Left ventricle myocardium inferior (tissue), 1 donor: ENCODE results near the gene RDH13. TPM values are rescaled to one million over a fixed set of nuclear protein-coding genes. Genes with fewer than 3 reads are reported as not detected.

Experiments
- DNase-seq: peaks from one replicate; pipeline ENCODE4 v3.0.0-alpha.2; 2020
- H3K27ac ChIP-seq: fragments of 200-600 bp; replicated peaks from 2 replicates; pipeline ENCODE4 v1.8.0; 2021
- H3K27me3 ChIP-seq: fragments of 200-600 bp; 2 replicates; pipeline ENCODE4 v1.8.0; 2021; ENCODE audit warnings: low read depth
- H3K36me3 ChIP-seq: fragments of 200-600 bp; 2 replicates; pipeline ENCODE4 v1.8.0; 2021
- H3K4me1 ChIP-seq: fragments of 200-600 bp; 2 replicates; pipeline ENCODE4 v1.8.0; 2021
- H3K4me3 ChIP-seq: fragments of 200-600 bp; 2 replicates; pipeline ENCODE4 v1.8.0; 2021; ENCODE audit warnings: mild to moderate bottlenecking, moderate library complexity
- H3K9me3 ChIP-seq: fragments of 200-600 bp; replicated peaks from 2 replicates; pipeline ENCODE4 v1.8.0; 2021
- intact Hi-C: fragments of 100-400 bp; cut with micrococcal nuclease; formaldehyde crosslinking; loops from one replicate; pipeline ENCODE4 v1.11.0; 2022
- total RNA-seq: library from RNA; stranded (reverse); fragmentation: NEBNext Ultra II Directional; extraction: Animal tissue kit (Norgen Biotek cat#: 25700); gene quantifications from one replicate; pipeline ENCODE4 v1.2.1, GENCODE V29; 2021
- TF ChIP-seq, protein P1 (sequence below): fragments of 200-600 bp; IDR thresholded peaks from 2 replicates; pipeline ENCODE4 v1.8.0; 2021; ENCODE audit warnings: antibody characterized with exemption, mild to moderate bottlenecking, borderline replicate concordance
- donor health status: DM: no; HTN: yes; CAD: no; lungs with severe emphysema.

Gene RDH13
- total RNA-seq, 1 donor from 2014 or later, result 53.8 TPM

DNA sequence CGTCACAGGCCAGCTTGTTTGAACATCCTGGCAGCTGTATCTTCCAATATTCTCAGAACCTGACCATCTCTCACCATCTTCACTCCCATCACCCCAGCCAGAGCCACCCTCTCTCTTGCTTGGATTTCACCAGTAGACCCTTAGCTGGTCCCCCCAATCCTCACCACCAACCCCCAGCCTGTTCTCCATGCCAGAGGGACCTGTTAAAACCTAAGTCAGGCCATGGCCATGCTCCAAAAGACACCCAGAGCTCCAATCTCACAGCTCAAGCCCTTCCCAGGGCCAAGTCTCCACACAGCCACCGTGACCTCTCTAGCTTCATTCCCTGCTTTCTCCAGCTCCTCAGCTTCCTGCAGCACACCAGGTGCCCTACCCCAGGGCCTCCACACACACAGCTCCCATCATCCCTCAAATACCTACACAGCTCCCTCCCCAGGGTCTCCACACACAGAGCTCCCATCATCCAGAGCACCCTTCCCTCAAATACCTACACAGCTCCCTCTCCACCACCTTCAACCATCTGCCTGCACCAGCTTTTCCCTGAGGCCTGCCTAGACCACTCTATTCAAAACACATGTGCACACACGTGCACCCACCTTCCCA lies 26.5 kb upstream of the RDH13 start:
- Histone ChIP-seq H3K36me3 (peaks cover 32% of the 10 kb centered on the region), H3K9me3 (no peaks in the 10 kb centered on the region), H3K4me1 (peaks cover 42% of the 10 kb centered on the region), H3K27ac (no peak overlapping the region), H3K27me3 (peaks cover 23% of the 10 kb centered on the region), H3K4me3 (no peak overlapping the region)
- no peak for DNase-seq
- TF ChIP-seq, protein P1, sequence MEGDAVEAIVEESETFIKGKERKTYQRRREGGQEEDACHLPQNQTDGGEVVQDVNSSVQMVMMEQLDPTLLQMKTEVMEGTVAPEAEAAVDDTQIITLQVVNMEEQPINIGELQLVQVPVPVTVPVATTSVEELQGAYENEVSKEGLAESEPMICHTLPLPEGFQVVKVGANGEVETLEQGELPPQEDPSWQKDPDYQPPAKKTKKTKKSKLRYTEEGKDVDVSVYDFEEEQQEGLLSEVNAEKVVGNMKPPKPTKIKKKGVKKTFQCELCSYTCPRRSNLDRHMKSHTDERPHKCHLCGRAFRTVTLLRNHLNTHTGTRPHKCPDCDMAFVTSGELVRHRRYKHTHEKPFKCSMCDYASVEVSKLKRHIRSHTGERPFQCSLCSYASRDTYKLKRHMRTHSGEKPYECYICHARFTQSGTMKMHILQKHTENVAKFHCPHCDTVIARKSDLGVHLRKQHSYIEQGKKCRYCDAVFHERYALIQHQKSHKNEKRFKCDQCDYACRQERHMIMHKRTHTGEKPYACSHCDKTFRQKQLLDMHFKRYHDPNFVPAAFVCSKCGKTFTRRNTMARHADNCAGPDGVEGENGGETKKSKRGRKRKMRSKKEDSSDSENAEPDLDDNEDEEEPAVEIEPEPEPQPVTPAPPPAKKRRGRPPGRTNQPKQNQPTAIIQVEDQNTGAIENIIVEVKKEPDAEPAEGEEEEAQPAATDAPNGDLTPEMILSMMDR, result no peak
- intact Hi-C loops, result no loop called here

DNA sequence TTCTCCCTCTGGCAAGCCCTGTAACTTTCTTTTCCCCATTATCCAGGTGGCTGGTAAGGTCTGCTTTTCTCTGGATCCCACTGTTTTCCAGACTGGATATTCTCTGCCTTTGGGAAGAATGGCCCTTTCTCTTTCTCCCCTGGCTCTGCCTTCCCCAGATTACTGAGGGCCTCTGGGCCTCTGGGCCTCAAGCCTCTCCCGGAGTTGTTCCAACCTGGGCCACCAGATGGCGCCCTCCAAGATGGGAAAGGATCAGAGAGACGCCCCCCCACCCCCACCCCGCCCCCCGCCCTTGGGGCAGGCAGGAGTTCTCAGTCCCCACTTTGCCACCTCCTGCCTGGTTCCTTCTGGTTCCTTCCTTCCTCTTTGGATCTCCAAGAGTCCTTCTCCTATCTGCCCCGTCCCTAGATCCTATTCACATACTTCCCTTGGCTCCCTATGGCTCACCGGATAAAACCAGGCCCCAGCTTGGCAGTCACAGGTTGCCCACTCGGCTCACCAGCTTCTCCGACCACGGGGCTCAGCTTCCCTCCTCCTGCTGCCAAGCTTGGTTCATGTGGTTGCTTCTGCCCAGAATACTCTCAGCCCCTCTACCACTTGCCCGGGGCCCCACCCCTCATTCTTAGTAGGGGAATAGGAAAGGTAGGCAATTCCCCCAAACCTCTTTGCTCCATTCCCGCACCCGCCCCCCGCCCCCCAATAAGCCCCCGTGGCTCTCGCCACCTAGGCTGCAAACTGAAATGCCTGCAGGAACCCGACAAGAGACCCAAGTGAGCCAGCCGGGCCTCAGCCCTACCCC lies 25.8 kb upstream of the RDH13 start:
- peak; percentile 76 for DNase-seq
- Histone ChIP-seq H3K36me3 (peaks cover 28% of the 10 kb centered on the region), H3K4me3 (peak overlapping the region; percentile 70), H3K27me3 (peaks cover 30% of the 10 kb centered on the region), H3K9me3 (no peaks in the 10 kb centered on the region), H3K4me1 (peaks cover 42% of the 10 kb centered on the region), H3K27ac (peak overlapping the region; percentile 64)
- TF ChIP-seq, protein P1, result peak; percentile 90
- intact Hi-C loops, result no loop called here

DNA sequence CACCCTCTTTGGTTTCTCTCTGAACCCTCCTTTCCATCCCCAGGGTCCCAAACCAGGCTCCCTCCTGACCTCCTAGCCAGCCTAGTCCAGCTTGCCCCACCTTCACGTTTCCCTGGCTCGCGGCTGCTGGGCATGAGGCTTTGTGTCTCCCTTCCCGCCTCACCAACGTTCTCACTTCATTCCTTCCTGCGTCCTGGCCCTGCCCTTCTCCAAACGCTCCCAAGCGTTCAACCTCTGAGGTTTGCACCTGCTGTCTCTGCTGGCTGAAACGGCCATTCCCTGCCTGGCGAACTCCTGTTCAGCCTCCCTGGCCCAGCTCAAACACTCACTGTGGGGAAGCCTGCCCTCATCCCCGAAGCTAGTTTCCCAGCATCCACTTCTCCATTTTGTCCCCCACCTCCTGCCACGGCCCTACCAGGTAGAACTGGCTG lies 25.1 kb upstream of the RDH13 start:
- Histone ChIP-seq H3K4me3 (peak overlapping the region; percentile 70), H3K36me3 (peaks cover 28% of the 10 kb centered on the region), H3K27me3 (peaks cover 37% of the 10 kb centered on the region), H3K27ac (peak overlapping the region; percentile 64), H3K9me3 (no peaks in the 10 kb centered on the region), H3K4me1 (peaks cover 42% of the 10 kb centered on the region)
- TF ChIP-seq, protein P1, result no peak
- intact Hi-C loops, result no loop called here
- DNase-seq, result no peak

DNA sequence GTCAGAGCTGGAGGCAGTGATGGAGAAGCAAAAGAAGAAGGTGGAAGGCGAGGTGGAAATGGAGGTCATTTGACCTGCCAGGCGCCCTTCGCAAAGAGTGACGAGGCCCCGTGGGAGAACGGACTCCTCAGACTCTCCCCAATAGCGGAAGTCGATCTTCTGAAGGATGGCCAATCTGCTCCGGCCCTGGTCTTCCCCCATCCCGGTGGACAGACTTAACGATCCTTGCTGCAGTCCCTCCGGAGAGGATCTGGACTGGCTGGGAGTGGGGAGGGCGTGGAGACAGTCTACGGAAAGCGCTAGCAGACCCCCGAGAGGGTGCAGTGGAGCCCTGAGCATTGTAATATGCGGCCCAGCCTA lies 24.6 kb upstream of the RDH13 start:
- Histone ChIP-seq H3K27ac (peak overlapping the region; percentile 64), H3K4me1 (peaks cover 42% of the 10 kb centered on the region), H3K9me3 (no peaks in the 10 kb centered on the region), H3K4me3 (peak overlapping the region; percentile 70), H3K27me3 (peaks cover 42% of the 10 kb centered on the region), H3K36me3 (peaks cover 22% of the 10 kb centered on the region)
- intact Hi-C loops, result no loop called here
- no peak for DNase-seq
- TF ChIP-seq, protein P1, result no peak

DNA sequence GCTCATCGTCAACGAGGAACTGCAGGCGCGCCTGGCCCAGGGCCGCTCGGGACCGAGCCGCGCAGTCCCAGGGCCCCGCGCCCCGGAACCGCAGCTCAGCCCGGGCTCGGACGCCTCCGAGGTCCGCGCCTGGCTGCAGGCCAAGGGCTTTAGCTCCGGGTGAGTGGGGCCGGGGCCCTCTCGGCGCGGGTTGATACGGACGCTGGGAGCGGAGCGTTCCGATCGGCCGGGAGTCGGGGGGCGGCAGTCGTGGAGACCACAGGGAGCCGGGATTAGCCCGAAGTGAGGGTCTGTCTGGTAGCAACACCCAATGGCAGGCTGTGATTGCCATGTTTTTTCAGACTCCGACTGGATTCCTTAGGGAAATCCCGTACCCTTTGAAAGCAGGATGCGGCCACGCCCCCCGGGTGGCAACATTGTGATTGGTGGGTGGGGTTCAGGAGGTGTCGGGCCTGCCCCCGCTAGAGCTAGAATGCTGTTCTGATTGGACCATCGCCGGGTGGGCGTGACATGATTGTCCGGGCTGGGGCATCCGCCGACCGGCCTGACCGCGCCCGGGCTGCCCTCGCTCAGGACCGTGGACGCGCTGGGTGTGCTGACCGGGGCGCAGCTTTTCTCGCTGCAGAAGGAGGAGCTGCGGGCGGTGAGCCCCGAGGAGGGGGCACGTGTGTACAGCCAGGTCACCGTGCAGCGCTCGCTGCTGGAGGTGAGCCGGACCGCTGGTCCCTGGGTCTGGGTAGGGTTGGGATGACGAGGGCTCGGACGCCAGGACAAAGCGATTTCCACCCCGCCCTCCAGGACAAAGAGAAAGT lies 24.0 kb upstream of the RDH13 start:
- no peaks in the 10 kb centered on the region for H3K9me3 ChIP-seq
- H3K27me3 ChIP-seq, result peaks cover 48% of the 10 kb centered on the region
- peak; percentile 96 for DNase-seq
- peaks cover 17% of the 10 kb centered on the region for H3K36me3 ChIP-seq
- H3K27ac ChIP-seq, result peak overlapping the region; percentile 64
- H3K4me3 ChIP-seq, result peak overlapping the region; percentile 70
- H3K4me1 ChIP-seq, result peaks cover 46% of the 10 kb centered on the region
- intact Hi-C loops, result no loop called here
- TF ChIP-seq, protein P1, result no peak
